RWPE1 (cell line): ENCODE measurements around the gene FOXJ3.
A peak's percentile ranks its signal among the peaks of the same experiment; 100 is the strongest.

Experiments used
- CTCF ChIA-PET: fragments of 350-600 bp; sonication (Branson Sonifier 250); formaldehyde crosslinking; extraction: SDS; loops from one replicate; lab custom pipeline; 2021; lab: Yijun Ruan, JAX
- POLR2A ChIA-PET: fragments of 400-600 bp; formaldehyde crosslinking; extraction: SDS; loops from one replicate; lab custom pipeline; 2020; ENCODE audit warnings: antibody characterized with exemption; ENCODE audit not compliant: low non-redundant PET; lab: Yijun Ruan, JAX
- DNase-seq: peaks from one replicate; pipeline ENCODE4 v3.0.0; 2012; ENCODE audit warnings: low spot score
- H3K27ac ChIP-seq: fragments of 450-650 bp; 2 replicates; pipeline ENCODE4 v1.5.1; 2017
- TF ChIP-seq, protein P1 (sequence below): fragments of 450-650 bp; conservative IDR thresholded peaks from 2 replicates; pipeline ENCODE4 v1.5.1; 2017; ENCODE audit warnings: low read depth, mild to moderate bottlenecking

Gene FOXJ3

GRCh38 chr1:42179900-42180329, 155.1 kb downstream of the FOXJ3 start:
- CTCF ChIA-PET = no interaction called here
- H3K27ac ChIP-seq = no peak overlapping the region
- TF ChIP-seq, protein P1, sequence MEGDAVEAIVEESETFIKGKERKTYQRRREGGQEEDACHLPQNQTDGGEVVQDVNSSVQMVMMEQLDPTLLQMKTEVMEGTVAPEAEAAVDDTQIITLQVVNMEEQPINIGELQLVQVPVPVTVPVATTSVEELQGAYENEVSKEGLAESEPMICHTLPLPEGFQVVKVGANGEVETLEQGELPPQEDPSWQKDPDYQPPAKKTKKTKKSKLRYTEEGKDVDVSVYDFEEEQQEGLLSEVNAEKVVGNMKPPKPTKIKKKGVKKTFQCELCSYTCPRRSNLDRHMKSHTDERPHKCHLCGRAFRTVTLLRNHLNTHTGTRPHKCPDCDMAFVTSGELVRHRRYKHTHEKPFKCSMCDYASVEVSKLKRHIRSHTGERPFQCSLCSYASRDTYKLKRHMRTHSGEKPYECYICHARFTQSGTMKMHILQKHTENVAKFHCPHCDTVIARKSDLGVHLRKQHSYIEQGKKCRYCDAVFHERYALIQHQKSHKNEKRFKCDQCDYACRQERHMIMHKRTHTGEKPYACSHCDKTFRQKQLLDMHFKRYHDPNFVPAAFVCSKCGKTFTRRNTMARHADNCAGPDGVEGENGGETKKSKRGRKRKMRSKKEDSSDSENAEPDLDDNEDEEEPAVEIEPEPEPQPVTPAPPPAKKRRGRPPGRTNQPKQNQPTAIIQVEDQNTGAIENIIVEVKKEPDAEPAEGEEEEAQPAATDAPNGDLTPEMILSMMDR = no peak
- no peak for DNase-seq
- POLR2A ChIA-PET = no interaction called here

- CTCF ChIA-PET = no interaction called here
- DNase-seq = no peak
- TF ChIP-seq, protein P1 = no peak
- no peak overlapping the region for H3K27ac ChIP-seq
- POLR2A ChIA-PET = no interaction called here
These were observed 155.8 kb downstream of the FOXJ3 start for GRCh38 chr1:42179275-42179674.

DNA sequence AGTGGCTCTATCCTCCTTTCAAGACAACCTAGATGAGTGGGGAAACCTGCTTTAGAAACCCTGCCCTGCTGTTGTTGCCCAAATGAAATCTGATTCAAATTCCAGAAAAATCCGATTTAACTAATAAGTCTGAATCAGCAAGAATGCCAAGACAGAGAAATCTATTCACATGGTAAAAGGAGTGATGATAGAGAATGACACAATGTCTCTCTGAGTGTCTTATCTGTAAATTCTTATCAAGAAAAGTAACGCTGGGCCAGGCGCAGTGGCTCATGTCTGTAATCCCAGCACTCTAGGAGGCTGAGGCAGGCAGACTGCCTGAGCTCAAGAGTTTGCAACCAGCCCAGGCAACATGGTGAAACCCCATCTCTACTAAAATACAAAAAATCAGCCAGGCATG, 156.8 kb downstream of the FOXJ3 start:
- CTCF ChIA-PET = interaction anchor here (0.6 kb wide), 1 partner anchor 591 kb away, joined by 3 read pairs; no protein-coding TSS in a partner anchor
- TF ChIP-seq, protein P1 = no peak
- POLR2A ChIA-PET = no interaction called here
- H3K27ac ChIP-seq = no peak overlapping the region
- DNase-seq = no peak

DNA sequence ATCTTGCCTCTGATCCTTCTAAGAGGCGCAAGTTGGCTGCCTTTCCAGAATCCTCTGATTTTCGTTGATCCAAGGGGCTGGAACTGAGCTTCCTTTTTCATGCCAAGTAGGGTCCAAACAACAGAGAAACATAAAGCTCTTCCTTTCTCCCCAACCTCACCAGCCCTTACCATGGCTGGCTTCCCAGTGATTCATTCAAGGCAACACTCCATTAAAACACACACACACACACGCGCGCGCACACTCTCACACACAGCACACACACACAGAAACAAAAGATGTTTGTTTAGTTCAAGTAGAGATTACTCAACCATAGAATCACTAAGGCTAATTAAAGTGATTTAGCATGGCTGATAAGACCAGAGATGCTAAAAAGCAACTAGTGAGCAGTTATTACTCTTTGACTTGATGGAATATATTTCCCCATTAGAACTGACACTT, 157.5 kb downstream of the FOXJ3 start:
- TF ChIP-seq, protein P1 = no peak
- ChIA-PET POLR2A (no interaction called here), CTCF (interaction anchor here (0.6 to 0.9 kb wide), 4 partner anchors 30 to 393 kb away, joined by 3 to 5 read pairs (median 4); no protein-coding TSS in a partner anchor)
- DNase-seq = no peak
- no peak overlapping the region for H3K27ac ChIP-seq

GRCh38 chr1:42176902-42177519, 158.0 kb downstream of the FOXJ3 start:
- ChIA-PET CTCF (interaction anchor here (0.7 to 0.9 kb wide), 3 partner anchors 30 to 232 kb away, joined by 3 to 5 read pairs (median 4); no protein-coding TSS in a partner anchor), POLR2A (no interaction called here)
- TF ChIP-seq, protein P1 = peak; percentile 85
- H3K27ac ChIP-seq = no peak overlapping the region
- peak; percentile 56 for DNase-seq

DNA sequence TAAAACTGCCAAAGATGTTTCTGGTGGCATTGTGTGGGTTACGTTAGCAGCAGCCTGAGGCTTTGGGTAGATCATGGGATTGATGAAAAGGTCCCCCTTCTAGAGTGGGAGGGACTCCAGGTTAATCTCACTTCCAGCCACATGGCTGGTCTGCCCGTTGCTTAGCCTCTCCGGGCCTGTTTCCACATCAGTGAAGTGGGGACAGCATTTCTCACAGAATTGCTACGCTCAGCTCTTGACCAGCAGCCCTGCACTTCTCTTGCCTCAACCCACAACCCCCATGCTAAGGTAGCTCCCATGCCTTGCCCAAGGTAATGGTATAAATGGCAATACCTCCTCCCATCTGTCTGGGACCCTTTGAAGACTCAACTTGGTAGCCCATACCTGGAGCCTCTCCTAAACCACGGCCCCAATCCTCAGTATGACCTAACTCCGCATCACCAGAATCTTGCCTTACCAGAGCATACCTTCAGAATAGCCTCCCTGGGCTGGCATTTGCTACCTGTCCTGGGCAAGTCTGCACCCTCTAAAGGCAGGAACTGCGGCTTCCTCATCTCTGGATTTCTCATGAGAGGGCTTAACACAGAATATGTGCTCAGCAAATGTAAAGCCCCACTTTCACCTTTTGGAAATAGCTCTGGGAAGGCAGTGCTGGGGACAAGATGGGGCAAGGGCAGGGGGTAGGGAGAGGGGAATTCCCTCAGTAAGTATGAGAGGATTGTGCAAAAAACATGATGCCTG, 159.6 kb downstream of the FOXJ3 start:
- POLR2A ChIA-PET = no interaction called here
- no peak overlapping the region for H3K27ac ChIP-seq
- no peak for DNase-seq
- CTCF ChIA-PET = interaction anchor here (0.6 kb wide), 2 partner anchors 73 to 135 kb away, joined by 3 read pairs; no protein-coding TSS in a partner anchor
- TF ChIP-seq, protein P1 = no peak
